NCI-H2171 treated with DMSO at 0.1 percent for 48 hours (cell line): ENCODE results near the gene PRKAB2.
"Not testable (repeated sequence)": the region's sequence is repeated elsewhere in the genome, so short reads cannot be mapped to it uniquely, and the experiment has no call there.

ENCODE experiments used
- DNase-seq: peaks from one replicate; lab custom pipeline; 2025; lab: John Stamatoyannopoulos, UW

The PRKAB2 gene

DNA sequence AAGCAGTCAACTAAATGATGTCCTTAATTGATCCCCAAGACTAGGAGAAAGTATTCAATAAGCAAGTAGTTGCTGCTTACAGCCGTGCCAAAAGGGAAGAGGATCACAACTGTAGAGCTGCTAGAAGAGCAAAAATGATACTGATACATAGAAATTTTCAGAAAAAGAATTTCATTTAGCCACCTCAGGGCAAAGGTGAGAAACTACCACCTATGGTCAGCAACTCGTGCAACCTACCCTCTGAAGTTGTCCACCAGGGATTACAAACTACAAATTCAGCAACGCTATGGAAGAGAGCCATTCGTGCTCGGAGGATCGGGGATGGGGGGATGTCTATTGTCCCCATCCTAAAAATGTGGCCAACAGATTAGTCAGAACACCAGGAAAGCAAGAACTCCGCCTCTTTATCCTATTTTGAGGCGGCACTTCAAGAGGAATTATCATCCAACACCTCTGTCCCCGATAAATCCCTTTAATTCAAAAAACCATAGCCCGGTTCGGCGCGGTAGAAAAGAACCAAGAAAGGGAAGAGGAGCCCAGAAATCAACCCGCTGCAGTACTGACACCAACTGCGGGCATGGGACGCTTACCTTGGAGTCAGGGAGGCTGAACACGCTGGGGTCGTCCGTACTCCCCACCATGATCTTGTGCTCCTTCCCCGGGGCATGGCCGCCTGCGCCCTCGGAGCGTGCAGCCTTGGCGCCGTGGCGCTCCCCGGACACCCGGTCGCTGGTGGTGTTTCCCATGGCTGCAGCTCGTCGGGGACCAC lies 687 bp downstream of the PRKAB2 start:
- DNase-seq: peak; percentile 49

DNA sequence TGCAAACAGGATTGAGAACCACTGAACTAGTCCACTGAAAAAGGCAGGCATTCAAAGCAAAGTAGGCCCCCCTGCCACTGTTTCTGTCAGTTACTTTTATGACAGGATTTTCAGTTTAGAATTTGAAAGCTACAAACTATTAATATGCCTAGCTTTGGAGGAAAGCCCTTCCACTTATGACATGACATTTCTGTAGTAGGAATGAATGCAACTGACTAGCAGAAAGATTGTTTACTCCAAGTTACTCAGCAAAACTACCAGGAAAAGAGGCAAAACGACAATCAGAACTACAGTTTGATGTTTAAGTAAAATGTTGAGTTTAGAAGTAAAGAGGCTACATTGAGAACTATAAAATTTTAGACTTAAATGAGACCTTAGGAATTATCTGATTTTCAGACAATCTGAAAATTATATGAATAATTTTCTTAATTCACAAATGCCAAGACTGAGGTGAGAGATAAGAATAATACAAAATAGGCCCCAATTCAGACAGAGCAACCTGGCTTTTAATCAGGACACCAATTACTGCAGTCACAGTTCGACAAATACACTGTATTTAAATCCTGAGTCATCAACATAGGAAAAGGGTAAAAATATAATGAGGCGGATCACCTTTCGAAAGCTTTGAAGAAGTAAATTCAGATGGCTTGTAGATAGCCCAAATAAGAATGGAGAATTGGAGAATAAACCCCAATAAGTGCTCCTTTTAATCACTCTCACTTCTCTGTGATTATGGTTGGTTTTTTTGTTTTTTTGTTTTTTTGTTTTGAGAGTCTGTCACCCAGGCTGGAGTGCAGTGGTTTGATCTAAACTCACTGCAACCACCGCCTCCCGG lies 2.2 kb downstream of the PRKAB2 start:
- DNase-seq: no peak

DNA sequence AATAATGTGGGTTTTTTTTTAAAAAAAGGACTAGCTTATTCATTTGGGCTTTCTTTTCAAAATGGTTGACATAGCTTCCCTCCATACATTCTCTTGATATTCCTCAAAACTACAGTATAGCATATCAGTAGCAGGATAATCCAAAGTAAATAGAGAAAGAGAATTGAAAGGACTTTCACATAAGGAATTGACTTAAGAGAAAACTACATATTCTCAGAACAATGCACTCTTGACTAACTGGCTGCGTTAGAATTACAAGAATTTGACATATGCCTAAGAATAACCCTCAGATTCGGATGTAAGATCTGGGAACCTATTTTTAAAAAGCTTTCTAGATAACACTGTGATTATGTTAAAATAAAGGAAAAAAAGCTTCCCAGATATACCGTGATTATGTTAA lies 3.1 kb downstream of the PRKAB2 start:
- DNase-seq: no peak

DNA sequence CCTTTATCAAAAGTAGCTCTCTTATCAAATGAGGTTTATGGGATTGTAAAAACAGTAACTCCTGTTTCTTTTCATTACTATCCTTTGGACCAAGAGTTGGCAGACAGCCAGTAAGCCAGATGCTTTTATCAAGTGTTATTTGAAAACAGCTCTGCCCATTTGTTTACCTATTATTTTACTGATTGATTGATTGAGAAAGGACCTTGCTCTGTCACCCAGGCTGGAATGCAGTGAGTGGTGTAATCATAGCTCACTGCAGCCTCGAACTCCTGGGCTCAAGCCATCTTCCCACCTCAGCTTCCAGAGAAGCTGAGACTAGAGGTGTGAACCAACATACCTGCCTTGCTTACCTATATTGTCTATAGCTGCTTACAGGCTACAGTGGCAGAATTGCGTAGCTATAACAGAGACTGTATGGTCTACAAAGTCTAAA lies 3.6 kb downstream of the PRKAB2 start:
- DNase-seq: peak; percentile 31

DNA sequence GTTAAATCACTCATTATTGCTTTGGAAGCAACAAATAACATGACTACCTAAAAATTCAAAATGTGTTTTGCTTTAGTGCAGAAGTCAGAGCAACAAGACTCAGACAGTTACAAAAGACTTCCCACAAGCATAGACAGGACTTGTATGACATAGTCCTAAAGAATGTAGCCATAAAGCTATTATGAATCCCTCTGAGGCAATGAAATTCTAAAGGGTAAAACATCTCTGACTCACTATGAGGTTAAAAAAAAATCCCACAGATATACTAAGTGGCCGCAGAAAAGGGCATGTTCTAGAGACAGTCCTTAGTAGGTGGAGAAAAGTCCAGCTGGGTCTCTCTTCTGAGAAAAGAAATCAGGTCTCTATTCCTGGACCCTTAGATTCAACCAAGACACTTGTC lies 4.9 kb downstream of the PRKAB2 start:
- no peak for DNase-seq

DNA sequence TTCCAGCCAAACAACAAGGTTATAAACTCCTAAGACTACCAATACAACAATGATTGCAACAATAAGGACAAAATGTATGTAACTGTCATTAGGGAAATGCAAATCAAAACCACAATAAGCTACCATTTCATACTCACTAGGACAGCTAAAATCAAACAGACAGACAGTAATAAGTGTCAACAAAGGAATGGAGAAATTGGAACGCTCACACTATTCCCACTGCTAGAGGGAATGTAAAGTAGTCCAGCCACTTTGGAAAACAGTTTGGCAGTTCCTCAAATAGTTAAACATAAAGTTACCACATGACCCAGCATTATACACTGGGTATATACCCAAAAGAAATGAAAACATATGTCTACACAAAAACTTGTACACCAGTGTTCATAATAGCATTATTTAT lies 9.3 kb downstream of the PRKAB2 start:
- DNase-seq: no peak

DNA sequence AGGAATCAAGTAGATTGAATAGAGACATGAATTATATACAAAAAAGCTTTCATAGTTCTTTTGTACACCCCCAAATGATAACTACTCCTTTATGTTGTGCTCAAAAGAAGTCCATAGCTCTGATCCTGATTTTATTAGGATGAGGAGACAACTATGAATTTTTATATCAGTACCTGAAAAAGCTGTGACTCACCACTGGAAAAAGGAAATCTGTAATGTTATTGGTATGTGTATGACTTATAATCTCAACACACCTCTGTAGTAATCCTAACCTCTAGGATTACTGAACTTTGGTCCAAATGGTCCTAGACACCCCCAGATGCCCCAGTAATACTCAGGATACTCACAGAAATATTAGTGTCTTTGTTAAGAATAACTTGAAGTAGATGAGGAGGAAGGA lies 10.2 kb downstream of the PRKAB2 start:
- no peak for DNase-seq

DNA sequence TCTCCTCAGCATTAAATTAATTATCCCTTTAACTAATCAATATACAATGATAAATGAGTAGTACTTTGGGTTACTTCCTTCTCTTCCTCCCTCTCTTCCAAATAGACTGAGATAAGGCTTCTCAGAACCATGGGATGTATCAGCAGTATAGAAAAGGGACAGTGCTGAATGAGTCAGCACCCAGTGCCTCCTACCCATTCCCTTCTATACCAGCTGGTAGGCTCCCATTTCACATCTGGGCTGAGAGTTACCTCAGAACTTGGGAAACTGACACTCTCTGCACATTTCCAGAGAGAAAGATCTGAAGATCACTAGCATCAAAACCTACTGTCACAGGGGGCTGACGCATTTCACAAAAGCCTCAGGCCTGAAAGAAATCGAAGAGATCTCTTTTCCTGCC lies 15.2 kb downstream of the PRKAB2 start:
- DNase-seq: not testable (repeated sequence)

GRCh38 chr1:147156642-147157041 lies 15.6 kb downstream of the PRKAB2 start:
- no peak for DNase-seq

- no peak for DNase-seq
Observed at GRCh38 chr1:147152772-147153171, 19.5 kb downstream of the PRKAB2 start.

GRCh38 chr1:147151244-147151643 lies 21.0 kb downstream of the PRKAB2 start:
- no peak for DNase-seq

- no peak for DNase-seq
Observed at GRCh38 chr1:147142886-147143285, 29.4 kb downstream of the PRKAB2 start.

DNA sequence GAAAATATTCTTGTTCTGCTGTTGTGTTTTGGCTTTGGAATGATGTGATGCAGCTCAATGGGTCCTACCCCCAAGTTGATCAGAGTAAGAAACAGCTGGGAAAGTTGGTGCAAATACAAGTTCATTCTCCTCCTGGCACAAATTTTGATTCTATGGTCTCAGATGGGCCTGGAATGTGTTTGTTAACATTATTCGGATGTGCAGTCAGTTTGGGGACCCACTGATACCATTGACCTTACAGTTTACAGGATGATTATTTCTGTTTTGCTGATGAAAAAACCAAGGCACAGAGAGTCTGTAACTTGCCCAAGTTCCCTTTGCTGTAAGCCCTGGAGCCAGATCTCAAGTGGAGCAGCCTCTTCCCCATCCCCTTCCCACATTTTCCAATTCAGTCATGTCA lies 41.5 kb downstream of the PRKAB2 start:
- DNase-seq: not testable (repeated sequence)

- DNase-seq: no peak
Observed at GRCh38 chr1:147129116-147129873, 43.0 kb downstream of the PRKAB2 start.

GRCh38 chr1:147124266-147124665 lies 48.0 kb downstream of the PRKAB2 start:
- DNase-seq: no peak

DNA sequence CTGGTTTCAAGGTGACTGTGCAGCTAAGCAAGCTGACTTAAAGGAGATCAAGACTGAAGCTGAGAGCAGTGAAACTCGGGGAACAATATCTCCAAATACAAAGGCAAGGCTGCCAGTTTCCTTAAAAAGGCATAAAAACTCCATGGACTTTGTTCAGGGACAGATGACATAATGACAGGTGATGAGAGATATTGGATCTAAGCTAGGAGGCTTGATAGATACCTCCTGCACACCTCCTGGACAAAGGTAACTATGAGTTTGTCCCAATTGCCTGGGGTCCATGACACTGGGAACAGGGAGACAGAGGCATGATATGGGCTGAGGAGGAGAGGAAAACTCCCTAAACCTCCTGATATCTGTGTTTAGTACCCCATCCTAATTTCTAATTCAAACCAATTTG lies 55.2 kb downstream of the PRKAB2 start:
- DNase-seq: no peak

- no peak for DNase-seq
Observed at GRCh38 chr1:147115496-147115895, 56.8 kb downstream of the PRKAB2 start.

- not testable (repeated sequence) for DNase-seq
Observed at GRCh38 chr1:147115079-147115478, 57.2 kb downstream of the PRKAB2 start.

GRCh38 chr1:147114353-147114752 lies 57.9 kb downstream of the PRKAB2 start:
- not testable (repeated sequence) for DNase-seq

DNA sequence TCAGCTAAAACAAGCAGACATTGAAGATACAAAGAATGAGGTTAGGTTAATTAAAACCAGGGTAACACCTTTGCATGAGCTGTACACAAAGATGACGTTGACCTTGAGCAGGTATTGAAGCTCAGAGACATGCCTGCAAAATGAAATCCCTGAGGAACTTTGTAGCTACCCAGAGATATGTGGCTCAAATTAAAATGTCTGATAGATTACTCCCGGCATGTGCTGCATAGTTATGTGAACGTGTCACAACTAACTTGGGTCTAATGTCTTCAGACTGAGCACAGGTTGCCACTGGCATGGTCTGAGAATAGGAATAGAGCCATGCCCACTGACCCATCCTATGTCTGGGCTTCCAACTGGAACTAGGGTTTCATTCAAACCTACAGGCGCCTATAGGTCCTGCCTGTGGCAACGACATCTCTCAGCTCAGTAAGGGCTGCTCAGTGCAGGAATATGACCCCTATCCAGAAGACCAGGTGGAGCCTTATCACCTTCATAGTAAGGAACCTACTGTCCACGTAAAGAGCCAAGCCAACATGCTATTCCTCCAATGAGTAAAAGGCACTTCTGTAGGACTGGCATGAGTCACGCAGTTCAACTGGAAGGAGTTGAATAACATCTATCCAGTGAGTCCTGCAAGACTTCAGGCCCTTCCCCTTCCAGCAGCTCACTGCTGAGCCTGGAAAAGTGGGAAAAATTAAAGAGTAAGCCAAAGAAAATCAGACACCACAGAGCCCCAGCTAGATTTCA lies 60.7 kb downstream of the PRKAB2 start:
- DNase-seq: no peak

- DNase-seq: no peak
Observed at GRCh38 chr1:147110872-147111271, 61.4 kb downstream of the PRKAB2 start.

- DNase-seq: no peak
Observed at GRCh38 chr1:147110434-147110833, 61.8 kb downstream of the PRKAB2 start.
